HepG2 (cell line): ENCODE results near the gene SLC26A4. TPM values are rescaled to one million over a fixed set of nuclear protein-coding genes. Genes with fewer than 3 reads are reported as not detected.

Experiments used
- ATAC-seq: fragments of 200-7000 bp; cut with Tn5 transposase; 3 replicates; pipeline ENCODE4 v1.9.1; 2020; ENCODE audit warnings: mild to moderate bottlenecking, moderate library complexity
- BruUV-seq: library from RNA; stranded (reverse); fragments of 400-500 nt; replicated peaks from 2 replicates; lab custom pipeline; 2021; lab: Mats Ljungman, UMichigan
- CTCF ChIA-PET: fragments of 300-600 bp; formaldehyde crosslinking; extraction: SDS; loops from one replicate; lab custom pipeline; 2021; ENCODE audit warnings: low total read pairs, inconsistent platforms, low intra/inter-chr PET ratio; lab: Yijun Ruan, JAX
- POLR2A ChIA-PET: fragments of 350-600 bp; sonication (Branson Sonifier 250); formaldehyde crosslinking; loops from one replicate; lab custom pipeline; 2020; ENCODE audit warnings: antibody characterized with exemption, inconsistent platforms; lab: Yijun Ruan, JAX
- DNase-seq: peaks from one replicate; pipeline ENCODE4 v3.0.0-alpha.2; 2015; ENCODE audit warnings: low spot score
- FAIRE-seq: peaks from 3 replicates; lab custom pipeline; 2011; peaks lifted over from hg19 to GRCh38; lab: Jason Lieb, UNC
- H2AFZ ChIP-seq: one replicate; pipeline ENCODE4 v1.6.1; 2011; ENCODE audit warnings: low read length, inconsistent platforms
- H3K27ac ChIP-seq: fragments of 300-600 bp; 3 replicates; pipeline ENCODE4 v1.8.0; 2011; ENCODE audit warnings: mixed run types, mild to moderate bottlenecking, mixed read lengths, low read length, inconsistent platforms; ENCODE audit not compliant: insufficient read depth; ENCODE audit errors: extremely low read length
- H3K27me3 ChIP-seq, 2 experiments: fragments of 200-600 bp in 1 of 2; 2 replicates in 1 of 2; 3 replicates in 1 of 2; pipeline versions ENCODE4 v1.6.0 to v1.8.0; 2011; ENCODE audit warnings: low read length in 2 of 2, mild to moderate bottlenecking in 2 of 2, moderate library complexity in 2 of 2, inconsistent platforms in 1 of 2; ENCODE audit not compliant: insufficient read depth in 2 of 2, control insufficient read depth in 1 of 2
- H3K36me3 ChIP-seq, 2 experiments: fragments of 200-600 bp in 1 of 2; replicated peaks in 1 of 2; 2 replicates in 1 of 2; 3 replicates in 1 of 2; pipeline versions ENCODE4 v1.5.1 to v1.8.0; 2011; ENCODE audit warnings: low read length in 2 of 2, inconsistent platforms in 1 of 2; ENCODE audit not compliant: insufficient read depth in 2 of 2, control insufficient read depth in 1 of 2
- H3K4me1 ChIP-seq: 2 replicates; pipeline ENCODE4 v1.5.1; 2012; ENCODE audit warnings: low read length, inconsistent platforms; ENCODE audit not compliant: insufficient read depth
- H3K4me2 ChIP-seq: 2 replicates; pipeline ENCODE4 v1.6.0; 2011; ENCODE audit warnings: low read depth, low read length, inconsistent platforms
- H3K4me3 ChIP-seq, 3 experiments: fragments of 200-600 bp in 1 of 3; sonication (generic), shearing (Covaris generic) in 1 of 3; replicated peaks in 1 of 3; 2 replicates each; pipeline ENCODE4 v1.5.1; 2011 to 2016; ENCODE audit warnings: low read length in 3 of 3, inconsistent platforms in 2 of 3, low read depth in 2 of 3, mild to moderate bottlenecking in 2 of 3, control low read depth in 1 of 3, mixed read lengths in 1 of 3; ENCODE audit not compliant: insufficient read depth in 1 of 3
- H3K79me2 ChIP-seq: one replicate; pipeline ENCODE4 v1.6.1; 2011; ENCODE audit warnings: low read length, inconsistent platforms; ENCODE audit not compliant: insufficient read depth
- H3K9ac ChIP-seq: 2 replicates; pipeline ENCODE4 v1.6.0; 2011; ENCODE audit warnings: mild to moderate bottlenecking, low read depth, low read length, inconsistent platforms; ENCODE audit not compliant: insufficient read depth
- H3K9me3 ChIP-seq: 2 replicates; pipeline ENCODE4 v1.5.1; 2012; ENCODE audit warnings: mild to moderate bottlenecking, low read length
- H4K20me1 ChIP-seq: 2 replicates; pipeline ENCODE4 v1.6.0; 2011; ENCODE audit warnings: inconsistent platforms, mild to moderate bottlenecking, low read length, moderate library complexity; ENCODE audit not compliant: insufficient read depth
- BATF2 ChIP-seq: sonication (generic); formaldehyde crosslinking; IDR thresholded peaks from 2 replicates; pipeline ENCODE4 v1.8.0; 2022; ENCODE audit warnings: mild to moderate bottlenecking, missing genetic modification reagents, moderate library complexity
- DNMT1 ChIP-seq: sonication (generic); formaldehyde crosslinking; IDR thresholded peaks from 2 replicates; pipeline ENCODE4 v1.5.1; 2020; ENCODE audit warnings: mild to moderate bottlenecking, missing genetic modification reagents
- GATA4 ChIP-seq: sonication (generic); IDR thresholded peaks from 2 replicates; pipeline ENCODE4 v1.6.1; 2016; ENCODE audit warnings: antibody characterized with exemption, low read depth, borderline replicate concordance
- HOXA7 ChIP-seq: sonication (generic); formaldehyde crosslinking; IDR thresholded peaks from 2 replicates; pipeline ENCODE4 v1.8.1; 2022; ENCODE audit warnings: mild to moderate bottlenecking, missing genetic modification reagents, moderate library complexity
- KLF6 ChIP-seq: IDR thresholded peaks from 2 replicates; pipeline ENCODE4 v1.8.0; 2016; ENCODE audit warnings: missing biosample characterization, missing genetic modification reagents
- MEIS1 ChIP-seq: sonication (generic); formaldehyde crosslinking; IDR thresholded peaks from 2 replicates; pipeline ENCODE4 v1.9.0; 2021; ENCODE audit warnings: mild to moderate bottlenecking, missing genetic modification reagents, moderate library complexity, borderline replicate concordance
- MEIS2 ChIP-seq: sonication (generic); formaldehyde crosslinking; IDR thresholded peaks from 2 replicates; pipeline ENCODE4 v1.9.0; 2021; ENCODE audit warnings: mild to moderate bottlenecking, missing genetic modification reagents
- MTA3 ChIP-seq: sonication (generic); formaldehyde crosslinking; IDR thresholded peaks from 2 replicates; pipeline ENCODE4 v1.4.0; 2020; ENCODE audit warnings: missing genetic modification reagents
- NFAT5 ChIP-seq: sonication (generic); formaldehyde crosslinking; IDR thresholded peaks from 2 replicates; pipeline ENCODE4 v1.4.0; 2020; ENCODE audit warnings: missing genetic modification reagents
- SMAD1 ChIP-seq: sonication (generic); formaldehyde crosslinking; IDR thresholded peaks from 2 replicates; pipeline ENCODE4 v1.4.0; 2020; ENCODE audit warnings: missing genetic modification reagents, low read depth, mild to moderate bottlenecking, borderline replicate concordance
- TRIM22 ChIP-seq: fragments of 450-650 bp; IDR thresholded peaks from 2 replicates; pipeline ENCODE4 v1.6.1; 2017
- ZNF230 ChIP-seq: sonication (generic); formaldehyde crosslinking; IDR thresholded peaks from 2 replicates; pipeline ENCODE4 v1.4.0; 2020; ENCODE audit warnings: mild to moderate bottlenecking, missing genetic modification reagents
- ZNF562 ChIP-seq: sonication (generic); formaldehyde crosslinking; IDR thresholded peaks from 2 replicates; pipeline ENCODE4 v1.8.0; 2022; ENCODE audit warnings: missing genetic modification reagents, borderline replicate concordance
- ZNF7 ChIP-seq: IDR thresholded peaks from 2 replicates; pipeline ENCODE4 v1.6.1; 2016; ENCODE audit warnings: missing biosample characterization, missing genetic modification reagents
- ZNF737 ChIP-seq: sonication (generic); formaldehyde crosslinking; IDR thresholded peaks from 2 replicates; pipeline ENCODE4 v1.5.0; 2020; ENCODE audit warnings: missing genetic modification reagents, mild to moderate bottlenecking, borderline replicate concordance
- ZNF766 ChIP-seq: sonication (generic); formaldehyde crosslinking; IDR thresholded peaks from 2 replicates; pipeline ENCODE4 v1.5.0; 2020; ENCODE audit warnings: missing genetic modification reagents, borderline replicate concordance
- WGBS: methylation state at CpG from one replicate; pipeline ENCODE4 v1.1.6; 2017; ENCODE audit warnings: low lambda C conversion rate; 5-methylcytosine and 5-hydroxymethylcytosine counted together
- in situ Hi-C: cut with HindIII; loops from 2 replicates; pipeline ENCODE4 v1.10.0; 2017; ENCODE audit warnings: low pct_unique_long_range_greater_than_20kb; ENCODE audit not compliant: extremely low pct_ligation_motif_present
- intact Hi-C: fragments of 100-400 bp; cut with micrococcal nuclease; formaldehyde crosslinking; loops from one replicate; pipeline ENCODE4 v1.10.0; 2022; ENCODE audit not compliant: unreplicated experiment
- polyA plus RNA-seq, 8 experiments: library from polyadenylated mRNA; depleted of rRNA in 3 of 8; stranded (reverse) in 7 of 8; unstranded in 1 of 8; fragments of >200 nt; fragmentation: Illumina TruSeq in 4 of 8; extraction: Trizol in 4 of 8; gene quantifications; 2 replicates each; pipeline versions ENCODE4 v1.2.1 to v1.2.3, GENCODE V29; 2011 to 2016; ENCODE audit warnings: low read depth in 4 of 8, missing spikeins in 1 of 8, mixed read lengths in 1 of 8; ENCODE audit not compliant: insufficient read depth in 1 of 8
- total RNA-seq, 5 experiments: library from RNA; depleted of rRNA; stranded (reverse); fragments of >200 nt; fragmentation: Illumina TruSeq; extraction: Trizol; gene quantifications; 2 replicates each; pipeline ENCODE4 v1.2.3, GENCODE V29; 2016; ENCODE audit warnings: low read depth in 1 of 5

The SLC26A4 gene
- total and polyA plus RNA-seq, 2 of the 13 experiments (the other 11 are each of a cell fraction or from before 2014, with no cell fraction given), result 0.08 to 0.11 TPM

DNA sequence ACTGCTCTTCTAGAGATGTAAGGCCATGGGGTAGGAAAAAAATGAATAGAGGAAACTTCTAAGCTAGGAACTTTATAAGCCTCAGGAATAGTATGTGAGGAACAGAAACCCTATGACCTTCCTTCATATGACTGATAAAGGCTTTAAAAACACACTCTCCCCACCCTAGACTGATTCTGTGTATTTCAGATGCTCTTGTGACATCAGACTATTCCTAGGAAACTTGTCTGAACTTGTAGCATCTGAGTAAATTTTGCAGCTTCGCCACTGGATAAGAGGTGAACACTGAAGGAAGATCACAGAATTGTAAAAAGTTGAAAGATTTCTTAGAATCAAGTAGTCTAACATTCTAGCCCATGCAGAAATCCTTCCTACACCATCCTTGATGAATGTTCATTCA, 52.3 kb downstream of the SLC26A4 start:
- CTCF ChIA-PET, result no interaction called here
- H3K27ac ChIP-seq, result no peak overlapping the region

More for the DNA sequence above, 52.3 kb downstream of the SLC26A4 start:
- in situ Hi-C loops (loop anchor here (25.0 kb wide), 1 partner anchor 501 kb away; no protein-coding TSS in a partner anchor), intact Hi-C loops (no loop called here)
- Histone ChIP-seq H3K4me3 (no peak overlapping the region), H3K27me3 (no peaks in the 10 kb centered on the region; a peak in 1 of 5 replicates), H3K4me1 (no peaks in the 10 kb centered on the region), H3K79me2 (no peaks in the 10 kb centered on the region), H3K4me2 (no peak overlapping the region), H3K9ac (no peak overlapping the region), H4K20me1 (no peaks in the 10 kb centered on the region), H2AFZ (no peak overlapping the region), H3K36me3 (no peaks in the 10 kb centered on the region), H3K9me3 (no peaks in the 10 kb centered on the region)
- 14% methylated on average over 1 of the region's 1 CpG for WGBS
- no peak for DNase-seq
- no peak for ATAC-seq
- FAIRE-seq, result no peak
- POLR2A ChIA-PET, result no interaction called here
- TF ChIP-seq ZNF737 (CRISPR knock-in tag) (no peak), HOXA7 (CRISPR knock-in tag) (no peak), BATF2 (CRISPR knock-in tag) (no peak), SMAD1 (CRISPR knock-in tag) (no peak), ZNF562 (CRISPR knock-in tag) (no peak), ZNF7 (CRISPR knock-in tag) (no peak), DNMT1 (no peak), MEIS2 (CRISPR knock-in tag) (no peak), TRIM22 (no peak), NFAT5 (CRISPR knock-in tag) (no peak), MEIS1 (no peak), ZNF766 (CRISPR knock-in tag) (no peak), MTA3 (CRISPR knock-in tag) (no peak), KLF6 (CRISPR knock-in tag) (no peak), ZNF230 (CRISPR knock-in tag) (no peak), GATA4 (no peak)
- BruUV-seq, result no TSS peak
